ENCODE results near the gene ROBO2.

Gene ROBO2

DNA sequence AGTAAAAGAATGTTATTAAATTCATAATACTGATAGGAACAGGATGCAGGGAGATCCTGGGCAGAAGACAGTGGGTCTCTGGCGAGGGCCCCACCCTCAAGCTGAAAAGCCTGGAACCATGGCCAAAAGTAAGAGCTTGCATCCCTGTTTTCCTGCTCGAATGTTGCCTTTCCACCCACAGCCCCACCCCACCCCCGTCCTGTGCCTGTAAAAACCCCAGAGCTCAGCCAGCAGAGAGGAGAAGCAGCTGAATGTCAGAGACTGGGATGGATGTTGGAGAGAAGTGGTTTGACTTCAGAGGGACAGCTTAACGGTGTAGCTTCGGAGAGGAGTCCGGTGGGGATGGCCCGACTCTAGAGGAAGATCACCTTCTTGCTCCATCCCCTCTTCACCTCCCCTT lies 207.9 kb downstream of the ROBO2 start:
- no peaks in the 10 kb centered on the region for H3K36me3 ChIP-seq (ENCODE audit: control insufficient read depth, insufficient read depth, low read length)
- no peaks in the 10 kb centered on the region for H3K27me3 ChIP-seq (ENCODE audit: control insufficient read depth, insufficient read depth, low read length, poor library complexity, severe bottlenecking)
- H3K4me1 ChIP-seq (ENCODE audit: control insufficient read depth, insufficient read depth, low read length) = no peaks in the 10 kb centered on the region
- WGBS, 2 experiments = 87 to 94% methylated on average over 7 of the region's 7 CpGs
- H3K4me3 ChIP-seq (ENCODE audit: insufficient read depth, low read depth, low read length) = no peak overlapping the region
- H3K27ac ChIP-seq (ENCODE audit: insufficient read depth, low read depth, low read length, poor library complexity, severe bottlenecking) = no peak overlapping the region
- H3K9me3 ChIP-seq (ENCODE audit: control insufficient read depth, low read length) = no peaks in the 10 kb centered on the region

GRCh38 chr3:77248420-77248819 lies 208.5 kb downstream of the ROBO2 start:
- Histone ChIP-seq H3K4me1 (ENCODE audit: control insufficient read depth, insufficient read depth, low read length) (no peaks in the 10 kb centered on the region), H3K4me3 (ENCODE audit: insufficient read depth, low read depth, low read length) (no peak overlapping the region), H3K9me3 (ENCODE audit: control insufficient read depth, low read length) (no peaks in the 10 kb centered on the region), H3K27me3 (ENCODE audit: control insufficient read depth, insufficient read depth, low read length, poor library complexity, severe bottlenecking) (no peaks in the 10 kb centered on the region), H3K36me3 (ENCODE audit: control insufficient read depth, insufficient read depth, low read length) (no peaks in the 10 kb centered on the region), H3K27ac (ENCODE audit: insufficient read depth, low read depth, low read length, poor library complexity, severe bottlenecking) (no peak overlapping the region)
- WGBS, 2 experiments = 95 to 96% methylated on average over 16 of the region's 17 CpGs

DNA sequence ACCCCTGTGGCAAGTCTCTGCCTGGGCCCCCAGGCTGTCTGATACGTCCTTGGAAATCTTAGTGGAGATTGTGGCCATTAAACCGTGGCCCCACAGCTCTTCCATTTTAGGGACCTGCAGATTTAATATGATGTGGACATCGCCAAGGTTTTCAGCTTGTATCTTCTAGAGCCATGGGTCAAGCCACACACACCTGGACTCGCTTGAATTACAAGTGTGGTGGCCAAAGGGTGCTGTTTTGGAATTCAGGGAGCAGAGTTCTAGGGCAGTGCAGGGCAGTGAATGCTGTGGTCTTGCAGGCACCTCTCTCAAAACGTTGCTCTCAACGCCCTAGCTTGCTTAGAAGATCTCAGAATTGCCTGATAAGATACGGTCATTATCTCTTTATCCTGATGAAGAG lies 211.2 kb downstream of the ROBO2 start:
- Histone ChIP-seq H3K27me3 (ENCODE audit: control insufficient read depth, insufficient read depth, low read length, poor library complexity, severe bottlenecking) (no peaks in the 10 kb centered on the region), H3K36me3 (ENCODE audit: control insufficient read depth, insufficient read depth, low read length) (no peaks in the 10 kb centered on the region), H3K4me1 (ENCODE audit: control insufficient read depth, insufficient read depth, low read length) (no peaks in the 10 kb centered on the region), H3K4me3 (ENCODE audit: insufficient read depth, low read depth, low read length) (no peak overlapping the region), H3K27ac (ENCODE audit: insufficient read depth, low read depth, low read length, poor library complexity, severe bottlenecking) (no peak overlapping the region), H3K9me3 (ENCODE audit: control insufficient read depth, low read length) (no peaks in the 10 kb centered on the region)
- WGBS, 2 experiments = 93 to 94% methylated on average over 7 of the region's 7 CpGs

GRCh38 chr3:77254967-77255831 lies 215.3 kb downstream of the ROBO2 start:
- 72 to 77% methylated on average over 3 of the region's 3 CpGs for WGBS, 2 experiments
- Histone ChIP-seq H3K4me1 (ENCODE audit: control insufficient read depth, insufficient read depth, low read length) (no peaks in the 10 kb centered on the region), H3K27ac (ENCODE audit: insufficient read depth, low read depth, low read length, poor library complexity, severe bottlenecking) (no peak overlapping the region), H3K27me3 (ENCODE audit: control insufficient read depth, insufficient read depth, low read length, poor library complexity, severe bottlenecking) (no peaks in the 10 kb centered on the region), H3K9me3 (ENCODE audit: control insufficient read depth, low read length) (no peaks in the 10 kb centered on the region), H3K4me3 (ENCODE audit: insufficient read depth, low read depth, low read length) (no peak overlapping the region), H3K36me3 (ENCODE audit: control insufficient read depth, insufficient read depth, low read length) (no peaks in the 10 kb centered on the region)

DNA sequence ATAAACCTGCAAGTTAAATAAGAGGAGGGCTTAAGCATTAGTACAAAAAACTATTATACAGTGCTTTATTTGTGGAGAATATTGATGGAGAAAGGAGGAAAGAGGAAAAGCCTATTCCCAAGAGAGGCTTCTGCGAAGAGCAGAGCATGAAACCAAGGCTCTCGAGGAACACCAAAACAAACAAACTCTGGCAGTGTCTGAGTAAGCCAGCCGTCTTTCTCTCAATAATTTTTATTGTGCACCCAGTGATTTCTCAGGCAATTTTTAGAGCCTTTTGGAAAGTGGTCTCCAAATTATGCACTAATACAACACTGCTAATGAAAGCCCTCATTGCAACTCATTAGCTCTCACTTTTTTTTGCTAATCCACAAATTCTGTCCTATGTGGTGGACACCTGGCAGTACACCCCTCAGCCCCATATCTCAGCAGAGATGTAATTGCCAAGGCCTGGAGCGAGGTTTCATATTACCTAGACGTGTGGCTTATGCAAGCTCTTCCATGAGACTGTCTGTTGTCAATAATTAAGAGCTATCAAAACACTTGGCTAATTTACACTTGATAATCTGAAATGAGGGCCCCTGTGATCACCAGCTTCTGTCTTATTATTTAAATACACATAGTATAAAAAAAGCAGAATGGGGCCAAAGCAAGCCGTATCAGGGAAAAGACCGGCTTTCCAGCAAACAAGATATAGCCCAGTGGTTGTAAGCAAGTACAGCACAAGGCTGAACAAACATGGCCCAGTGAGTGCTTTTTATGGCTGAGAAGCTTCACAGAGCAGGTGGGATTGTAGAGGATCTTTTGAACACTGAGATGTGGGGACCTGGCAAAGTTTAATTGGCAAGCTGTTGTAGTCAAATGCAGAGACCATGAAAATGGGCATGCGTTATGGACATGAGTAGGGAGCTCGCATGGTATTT lies 216.9 kb downstream of the ROBO2 start:
- Histone ChIP-seq H3K36me3 (ENCODE audit: control insufficient read depth, insufficient read depth, low read length) (no peaks in the 10 kb centered on the region), H3K27ac (ENCODE audit: insufficient read depth, low read depth, low read length, poor library complexity, severe bottlenecking) (no peak overlapping the region), H3K4me1 (ENCODE audit: control insufficient read depth, insufficient read depth, low read length) (no peaks in the 10 kb centered on the region), H3K27me3 (ENCODE audit: control insufficient read depth, insufficient read depth, low read length, poor library complexity, severe bottlenecking) (no peaks in the 10 kb centered on the region), H3K4me3 (ENCODE audit: insufficient read depth, low read depth, low read length) (no peak overlapping the region), H3K9me3 (ENCODE audit: control insufficient read depth, low read length) (no peaks in the 10 kb centered on the region)
- 84 to 85% methylated on average over 9 of the region's 9 CpGs for WGBS, 2 experiments

- Histone ChIP-seq H3K4me3 (ENCODE audit: insufficient read depth, low read depth, low read length) (no peak overlapping the region), H3K27me3 (ENCODE audit: control insufficient read depth, insufficient read depth, low read length, poor library complexity, severe bottlenecking) (no peaks in the 10 kb centered on the region), H3K4me1 (ENCODE audit: control insufficient read depth, insufficient read depth, low read length) (no peaks in the 10 kb centered on the region), H3K9me3 (ENCODE audit: control insufficient read depth, low read length) (no peaks in the 10 kb centered on the region), H3K36me3 (ENCODE audit: control insufficient read depth, insufficient read depth, low read length) (no peaks in the 10 kb centered on the region), H3K27ac (ENCODE audit: insufficient read depth, low read depth, low read length, poor library complexity, severe bottlenecking) (no peak overlapping the region)
- WGBS, 2 experiments = 92 to 93% methylated on average over 6 of the region's 6 CpGs
Observed at GRCh38 chr3:77259694-77260093, 219.8 kb downstream of the ROBO2 start.

- Histone ChIP-seq H3K4me1 (ENCODE audit: control insufficient read depth, insufficient read depth, low read length) (no peaks in the 10 kb centered on the region), H3K36me3 (ENCODE audit: control insufficient read depth, insufficient read depth, low read length) (no peaks in the 10 kb centered on the region), H3K27me3 (ENCODE audit: control insufficient read depth, insufficient read depth, low read length, poor library complexity, severe bottlenecking) (no peaks in the 10 kb centered on the region), H3K9me3 (ENCODE audit: control insufficient read depth, low read length) (no peaks in the 10 kb centered on the region), H3K4me3 (ENCODE audit: insufficient read depth, low read depth, low read length) (no peak overlapping the region), H3K27ac (ENCODE audit: insufficient read depth, low read depth, low read length, poor library complexity, severe bottlenecking) (no peak overlapping the region)
- WGBS, 2 experiments = 92 to 93% methylated on average over 2 of the region's 2 CpGs
Observed at GRCh38 chr3:77262361-77262760, 222.5 kb downstream of the ROBO2 start.

DNA sequence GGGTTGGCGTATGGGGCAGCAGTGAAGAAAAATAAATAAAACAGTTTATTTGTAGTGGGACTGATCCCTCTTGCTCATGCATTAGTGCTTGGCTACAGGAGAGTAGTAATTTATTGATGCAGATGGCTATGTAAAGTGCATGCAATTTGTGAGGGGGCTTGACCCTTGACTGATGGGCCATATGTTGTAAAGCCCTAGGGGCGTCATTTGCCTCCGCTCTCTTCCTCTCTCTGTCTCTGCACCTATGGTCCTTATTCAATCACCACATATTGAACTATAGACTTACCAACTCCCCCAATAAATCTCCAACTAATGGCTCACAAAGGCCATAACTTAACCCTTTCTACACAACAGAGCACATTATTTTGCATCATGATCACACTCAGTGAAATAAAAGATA lies 227.7 kb downstream of the ROBO2 start:
- no peak overlapping the region for H3K27ac ChIP-seq (ENCODE audit: insufficient read depth, low read depth, low read length, poor library complexity, severe bottlenecking)
- no peaks in the 10 kb centered on the region for H3K9me3 ChIP-seq (ENCODE audit: control insufficient read depth, low read length)
- no peaks in the 10 kb centered on the region for H3K36me3 ChIP-seq (ENCODE audit: control insufficient read depth, insufficient read depth, low read length)
- no peaks in the 10 kb centered on the region for H3K4me1 ChIP-seq (ENCODE audit: control insufficient read depth, insufficient read depth, low read length)
- 91 to 94% methylated on average over 3 of the region's 3 CpGs for WGBS, 2 experiments
- H3K27me3 ChIP-seq (ENCODE audit: control insufficient read depth, insufficient read depth, low read length, poor library complexity, severe bottlenecking) = no peaks in the 10 kb centered on the region
- no peak overlapping the region for H3K4me3 ChIP-seq (ENCODE audit: insufficient read depth, low read depth, low read length)

GRCh38 chr3:77271306-77271705 lies 231.4 kb downstream of the ROBO2 start:
- Histone ChIP-seq H3K27ac (ENCODE audit: insufficient read depth, low read depth, low read length, poor library complexity, severe bottlenecking) (no peak overlapping the region), H3K27me3 (ENCODE audit: control insufficient read depth, insufficient read depth, low read length, poor library complexity, severe bottlenecking) (no peaks in the 10 kb centered on the region), H3K4me1 (ENCODE audit: control insufficient read depth, insufficient read depth, low read length) (no peaks in the 10 kb centered on the region), H3K4me3 (ENCODE audit: insufficient read depth, low read depth, low read length) (no peak overlapping the region), H3K9me3 (ENCODE audit: control insufficient read depth, low read length) (no peaks in the 10 kb centered on the region), H3K36me3 (ENCODE audit: control insufficient read depth, insufficient read depth, low read length) (no peaks in the 10 kb centered on the region)
- no CpG with 5 or more reads among the region's 1 CpG for WGBS, 2 experiments

- Histone ChIP-seq H3K36me3 (ENCODE audit: control insufficient read depth, insufficient read depth, low read length) (no peaks in the 10 kb centered on the region), H3K9me3 (ENCODE audit: control insufficient read depth, low read length) (no peaks in the 10 kb centered on the region), H3K4me3 (ENCODE audit: insufficient read depth, low read depth, low read length) (no peak overlapping the region), H3K4me1 (ENCODE audit: control insufficient read depth, insufficient read depth, low read length) (no peaks in the 10 kb centered on the region), H3K27me3 (ENCODE audit: control insufficient read depth, insufficient read depth, low read length, poor library complexity, severe bottlenecking) (no peaks in the 10 kb centered on the region), H3K27ac (ENCODE audit: insufficient read depth, low read depth, low read length, poor library complexity, severe bottlenecking) (no peak overlapping the region)
- 85 to 87% methylated on average over 5 to 6 of the region's 6 CpGs for WGBS, 2 experiments
Observed at GRCh38 chr3:77271711-77272110, 231.8 kb downstream of the ROBO2 start.

All from ectodermal cell (in vitro differentiated cells).